ENCODE measurements around the gene ATP1A1. TPM values are rescaled to one million over a fixed set of nuclear protein-coding genes. Genes with fewer than 3 reads are reported as not detected.
A peak's percentile ranks its signal among the peaks of the same experiment; 100 is the strongest.

Gene ATP1A1
- polyA plus RNA-seq, 3 donors = 32.3 to 135 (median 32.7) TPM

DNA sequence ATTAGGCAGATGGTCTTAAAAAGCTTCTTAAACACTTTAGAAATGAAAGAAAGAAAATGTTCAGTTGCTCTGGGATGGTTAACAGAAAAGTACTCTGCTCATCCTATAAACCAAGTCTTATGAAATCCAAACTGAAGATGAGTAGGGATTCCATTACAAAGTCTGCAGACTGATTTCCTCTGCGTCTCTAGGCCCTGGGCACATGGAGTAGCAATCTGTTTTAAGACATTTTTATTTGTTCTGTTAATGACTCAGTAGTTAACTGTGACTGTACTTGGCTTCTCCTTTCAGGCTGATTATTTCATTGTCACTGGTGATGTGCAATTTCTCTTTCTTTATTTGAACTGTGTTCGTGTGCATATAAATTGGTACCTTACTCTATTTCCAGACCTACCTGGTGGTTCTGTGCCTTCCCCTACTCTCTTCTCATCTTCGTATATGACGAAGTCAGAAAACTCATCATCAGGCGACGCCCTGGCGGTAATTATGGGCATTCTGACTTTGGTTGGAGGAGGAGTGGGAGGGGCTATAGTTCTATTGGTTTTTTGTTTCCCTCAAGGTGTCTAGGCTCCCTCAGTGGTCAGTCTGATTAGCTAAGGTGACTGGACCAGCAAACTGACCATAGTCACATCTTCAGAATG, 30.6 kb downstream of the ATP1A1 start:
- Histone ChIP-seq H3K4me2 (replicated peaks; ENCODE audit: extremely low read depth, low read length, poor library complexity, severe bottlenecking) (no peak overlapping the region), H3K79me2 (ENCODE audit: insufficient read depth, low read length) (no peaks in the 10 kb centered on the region), H3K36me3 (replicated peaks in 1 of 2; ENCODE audit: control insufficient read depth in 1 of 2, insufficient read depth in 2 of 2, low read length in 2 of 2) (peaks cover 79 to 97% of the 10 kb centered on the region in 2 donors), H3K27me3 (ENCODE audit: control insufficient read depth in 2 of 2, insufficient read depth in 2 of 2, low read length in 2 of 2) (no peaks in the 10 kb centered on the region), H3K4me1 (ENCODE audit: control insufficient read depth in 1 of 2, insufficient read depth in 2 of 2, low read length in 2 of 2) (no peaks in the 10 kb centered on the region), H3K27ac (ENCODE audit: low read depth in 1 of 2, low read length in 2 of 2) (peak overlapping the region in 1 of 2 donors; percentile 9), H2AFZ (ENCODE audit: insufficient read depth, low read depth, low read length, poor library complexity, severe bottlenecking) (no peak overlapping the region), H4K20me1 (ENCODE audit: insufficient read depth, low read length) (peaks cover 11% of the 10 kb centered on the region), H3K9ac (ENCODE audit: insufficient read depth, low read length, poor library complexity, severe bottlenecking) (no peak overlapping the region), H3K9me3 (replicated peaks in 1 of 2; ENCODE audit: control insufficient read depth in 1 of 2, insufficient read depth in 1 of 2, low read length in 2 of 2) (no peaks in the 10 kb centered on the region), H3K4me3 (replicated peaks in 1 of 3; ENCODE audit: low read depth in 2 of 3, low read length in 3 of 3) (no peak overlapping the region)
- peaks cover 85 to 89% of the 10 kb centered on the region in 2 donors for H3K36me3 Mint-ChIP-seq
- no peaks in the 10 kb centered on the region for H3K4me1 Mint-ChIP-seq
- TF ChIP-seq, protein P1, sequence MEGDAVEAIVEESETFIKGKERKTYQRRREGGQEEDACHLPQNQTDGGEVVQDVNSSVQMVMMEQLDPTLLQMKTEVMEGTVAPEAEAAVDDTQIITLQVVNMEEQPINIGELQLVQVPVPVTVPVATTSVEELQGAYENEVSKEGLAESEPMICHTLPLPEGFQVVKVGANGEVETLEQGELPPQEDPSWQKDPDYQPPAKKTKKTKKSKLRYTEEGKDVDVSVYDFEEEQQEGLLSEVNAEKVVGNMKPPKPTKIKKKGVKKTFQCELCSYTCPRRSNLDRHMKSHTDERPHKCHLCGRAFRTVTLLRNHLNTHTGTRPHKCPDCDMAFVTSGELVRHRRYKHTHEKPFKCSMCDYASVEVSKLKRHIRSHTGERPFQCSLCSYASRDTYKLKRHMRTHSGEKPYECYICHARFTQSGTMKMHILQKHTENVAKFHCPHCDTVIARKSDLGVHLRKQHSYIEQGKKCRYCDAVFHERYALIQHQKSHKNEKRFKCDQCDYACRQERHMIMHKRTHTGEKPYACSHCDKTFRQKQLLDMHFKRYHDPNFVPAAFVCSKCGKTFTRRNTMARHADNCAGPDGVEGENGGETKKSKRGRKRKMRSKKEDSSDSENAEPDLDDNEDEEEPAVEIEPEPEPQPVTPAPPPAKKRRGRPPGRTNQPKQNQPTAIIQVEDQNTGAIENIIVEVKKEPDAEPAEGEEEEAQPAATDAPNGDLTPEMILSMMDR (IDR thresholded peaks at IDR 0.05) = no peak
- 90% methylated on average over 4 of the region's 7 CpGs for WGBS (ENCODE audit: insufficient coverage)
- peaks cover 0 to 2% (median 0%) of the 10 kb centered on the region in 7 donors for H3K9me3 Mint-ChIP-seq
- no peak overlapping the region for H3K4me3 Mint-ChIP-seq
- no peaks in the 10 kb centered on the region for H3K27me3 Mint-ChIP-seq (ENCODE audit: low read depth in 3 of 3)
- H3K27ac Mint-ChIP-seq = peak overlapping the region in 2 of 7 donors; percentile 16 to 54
- intact Hi-C loops (cut with micrococcal nuclease) = no loop called here
- no peak for DNase-seq

DNA sequence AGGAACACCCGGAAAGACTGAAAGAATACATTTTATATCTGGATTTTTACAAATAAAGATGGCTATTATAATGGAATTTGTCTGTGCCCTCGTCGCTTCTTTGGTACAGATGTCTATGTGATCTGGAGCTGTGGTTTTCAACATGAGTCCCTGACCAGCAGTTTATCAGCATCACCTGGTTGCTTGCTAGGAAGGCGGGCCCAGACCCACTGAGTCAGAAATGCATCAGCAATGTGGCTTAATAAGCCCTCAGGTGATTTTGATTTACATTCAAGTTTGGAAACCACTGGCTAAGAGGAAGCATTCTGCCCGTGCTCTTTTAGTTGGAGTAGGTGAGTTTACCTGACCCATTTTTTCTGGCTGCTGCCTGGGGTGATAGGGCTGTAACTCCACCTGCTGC, 31.7 kb downstream of the ATP1A1 start:
- no peak overlapping the region for H2AFZ ChIP-seq (ENCODE audit: insufficient read depth, low read depth, low read length, poor library complexity, severe bottlenecking)
- Mint-ChIP-seq H3K27ac (peak overlapping the region in 1 of 7 donors; percentile 63), H3K9me3 (peaks cover 0 to 2% (median 0%) of the 10 kb centered on the region in 7 donors), H3K4me1 (no peaks in the 10 kb centered on the region), H3K36me3 (peaks cover 79 to 85% of the 10 kb centered on the region in 2 donors), H3K4me3 (no peak overlapping the region), H3K27me3 (ENCODE audit: low read depth in 3 of 3) (no peaks in the 10 kb centered on the region)
- H3K27ac ChIP-seq (ENCODE audit: low read depth in 1 of 2, low read length in 2 of 2) = peak overlapping the region in 1 of 2 donors; percentile 22
- H4K20me1 ChIP-seq (ENCODE audit: insufficient read depth, low read length) = peaks cover 11% of the 10 kb centered on the region
- no peaks in the 10 kb centered on the region for H3K9me3 ChIP-seq (replicated peaks in 1 of 2; ENCODE audit: control insufficient read depth in 1 of 2, insufficient read depth in 1 of 2, low read length in 2 of 2)
- TF ChIP-seq, protein P1 (IDR thresholded peaks at IDR 0.05) = no peak
- WGBS (ENCODE audit: insufficient coverage) = 92% methylated on average over 4 of the region's 5 CpGs
- no peaks in the 10 kb centered on the region for H3K79me2 ChIP-seq (ENCODE audit: insufficient read depth, low read length)
- intact Hi-C loops (cut with micrococcal nuclease) = no loop called here
- H3K4me2 ChIP-seq (replicated peaks; ENCODE audit: extremely low read depth, low read length, poor library complexity, severe bottlenecking) = no peak overlapping the region
- no peak overlapping the region for H3K9ac ChIP-seq (ENCODE audit: insufficient read depth, low read length, poor library complexity, severe bottlenecking)
- DNase-seq = no peak
- H3K4me3 ChIP-seq (replicated peaks in 1 of 3; ENCODE audit: low read depth in 2 of 3, low read length in 3 of 3) = no peak overlapping the region
- peaks cover 69 to 86% of the 10 kb centered on the region in 2 donors for H3K36me3 ChIP-seq (replicated peaks in 1 of 2; ENCODE audit: control insufficient read depth in 1 of 2, insufficient read depth in 2 of 2, low read length in 2 of 2)
- no peaks in the 10 kb centered on the region for H3K27me3 ChIP-seq (ENCODE audit: control insufficient read depth in 2 of 2, insufficient read depth in 2 of 2, low read length in 2 of 2)
- no peaks in the 10 kb centered on the region for H3K4me1 ChIP-seq (ENCODE audit: control insufficient read depth in 1 of 2, insufficient read depth in 2 of 2, low read length in 2 of 2)

Data from CD14-positive monocyte (primary cell).